GM23338 (cell line): ENCODE data around the gene HSPG2. TPM values are rescaled to one million over a fixed set of nuclear protein-coding genes. Genes with fewer than 3 reads are reported as not detected.

ENCODE experiments used
- ATAC-seq: fragments of 200-7000 bp; cut with Tn5 transposase; 3 replicates; pipeline ENCODE4 v1.9.1; 2020
- DNase-seq: peaks from one replicate; pipeline ENCODE4 v3.0.0-alpha.2; 2015; ENCODE audit warnings: low spot score
- H2AFZ ChIP-seq: fragments of 200-600 bp; sonication (generic); 2 replicates; pipeline ENCODE4 v1.8.0; 2016; ENCODE audit warnings: antibody characterized with exemption, mild to moderate bottlenecking, moderate library complexity
- H3F3A ChIP-seq: fragments of 200-600 bp; sonication (generic); replicated peaks from 2 replicates; pipeline ENCODE4 v1.8.0; 2017; ENCODE audit warnings: antibody characterized with exemption, mixed run types, low read depth
- H3K27ac ChIP-seq: fragments of 200-600 bp; sonication (generic); 2 replicates; pipeline ENCODE4 v1.6.1; 2016; ENCODE audit warnings: low read depth
- H3K27me3 ChIP-seq: fragments of 200-600 bp; sonication (generic); 2 replicates; pipeline ENCODE4 v1.8.0; 2016; ENCODE audit warnings: mild to moderate bottlenecking, mixed run types, moderate library complexity; ENCODE audit not compliant: insufficient read depth
- H3K36me3 ChIP-seq: fragments of 200-600 bp; sonication (generic); 2 replicates; pipeline ENCODE4 v1.8.0; 2016; ENCODE audit warnings: mild to moderate bottlenecking; ENCODE audit not compliant: insufficient read depth
- H3K4me1 ChIP-seq: fragments of 200-600 bp; sonication (generic); 2 replicates; pipeline ENCODE4 v1.8.0; 2016; ENCODE audit warnings: mild to moderate bottlenecking, moderate library complexity; ENCODE audit not compliant: insufficient read depth
- H3K4me2 ChIP-seq: fragments of 200-600 bp; sonication (generic); 2 replicates; pipeline ENCODE4 v1.7.1; 2017; ENCODE audit warnings: mixed run types
- H3K4me3 ChIP-seq: fragments of 200-600 bp; sonication (generic); 2 replicates; pipeline ENCODE4 v1.6.1; 2016; ENCODE audit warnings: mixed run types
- H3K79me2 ChIP-seq: fragments of 200-600 bp; sonication (generic); replicated peaks from 2 replicates; pipeline ENCODE4 v1.8.0; 2017; ENCODE audit warnings: mild to moderate bottlenecking; ENCODE audit not compliant: insufficient read depth
- H3K9me2 ChIP-seq: fragments of 200-600 bp; sonication (generic); 2 replicates; pipeline ENCODE4 v1.8.0; 2017; ENCODE audit not compliant: insufficient read depth
- H4K20me1 ChIP-seq: fragments of 200-600 bp; sonication (generic); replicated peaks from 2 replicates; pipeline ENCODE4 v1.8.0; 2017; ENCODE audit warnings: mild to moderate bottlenecking; ENCODE audit not compliant: insufficient read depth
- H3K27ac Mint-ChIP-seq: 2 replicates; pipeline ENCODE4 v1.8.0; 2020; ENCODE audit warnings: inconsistent platforms, mild to moderate bottlenecking, moderate library complexity, mixed read lengths
- H3K27me3 Mint-ChIP-seq: 3 replicates; pipeline ENCODE4 v1.8.0; 2022; ENCODE audit warnings: low read depth, mild to moderate bottlenecking, moderate library complexity, mixed read lengths, inconsistent platforms; ENCODE audit not compliant: insufficient read depth, poor library complexity
- H3K36me3 Mint-ChIP-seq: 3 replicates; pipeline ENCODE4 v1.8.0; 2021; ENCODE audit warnings: low read depth, mild to moderate bottlenecking, inconsistent platforms, moderate library complexity, mixed read lengths
- H3K4me1 Mint-ChIP-seq: 3 replicates; pipeline ENCODE4 v1.8.0; 2020; ENCODE audit warnings: mild to moderate bottlenecking, inconsistent platforms, mixed read lengths
- H3K4me3 Mint-ChIP-seq: 3 replicates; pipeline ENCODE4 v1.8.0; 2021; ENCODE audit warnings: moderate library complexity, mild to moderate bottlenecking, inconsistent platforms, mixed read lengths
- H3K9me3 Mint-ChIP-seq: 3 replicates; pipeline ENCODE4 v1.8.0; 2020; ENCODE audit warnings: moderate library complexity, mild to moderate bottlenecking, inconsistent platforms, mixed read lengths
- CREB1 ChIP-seq: fragments of 250-450 bp; sonication (Bioruptor Pico); IDR thresholded peaks from 2 replicates; pipeline ENCODE4 v1.5.0; 2020; ENCODE audit warnings: low read depth, mild to moderate bottlenecking, moderate library complexity
- CTCF ChIP-seq, 2 experiments: fragments of 200-600 bp in 1 of 2; sonication (generic) in 1 of 2; conservative IDR thresholded peaks; 2 replicates each; pipeline versions ENCODE4 v1.5.1 to v1.6.1; 2016 to 2017; ENCODE audit warnings: antibody characterized with exemption in 2 of 2, low read depth in 2 of 2, mild to moderate bottlenecking in 2 of 2, moderate library complexity in 1 of 2
- ETS1 ChIP-seq: IDR thresholded peaks from 2 replicates; pipeline ENCODE4 v1.6.1; 2016; ENCODE audit warnings: antibody characterized with exemption
- EZH2 ChIP-seq: fragments of 200-600 bp; sonication (generic); IDR thresholded peaks from one replicate; pipeline ENCODE4 v1.8.0; 2017; ENCODE audit warnings: antibody characterized with exemption, mild to moderate bottlenecking, low read depth; ENCODE audit not compliant: unreplicated experiment
- EZH2phosphoT487 ChIP-seq: fragments of 200-600 bp; sonication (generic); IDR thresholded peaks from one replicate; pipeline ENCODE4 v1.8.1; 2018; ENCODE audit warnings: antibody characterized with exemption; ENCODE audit not compliant: unreplicated experiment
- JUNB ChIP-seq: IDR thresholded peaks from one replicate; pipeline ENCODE4 v1.6.1; 2016; ENCODE audit warnings: antibody characterized with exemption; ENCODE audit not compliant: unreplicated experiment
- NANOG ChIP-seq: IDR thresholded peaks from 2 replicates; pipeline ENCODE4 v1.6.1; 2016; ENCODE audit warnings: antibody characterized with exemption, borderline replicate concordance
- POLR2AphosphoS5 ChIP-seq: IDR thresholded peaks from 2 replicates; pipeline ENCODE4 v1.6.1; 2016; ENCODE audit warnings: antibody characterized with exemption, low read depth
- REST ChIP-seq: IDR thresholded peaks from one replicate; pipeline ENCODE4 v1.6.1; 2018; ENCODE audit warnings: antibody characterized with exemption; ENCODE audit not compliant: unreplicated experiment
- STAT1 ChIP-seq: IDR thresholded peaks from one replicate; pipeline ENCODE4 v1.6.1; 2016; ENCODE audit warnings: antibody characterized with exemption; ENCODE audit not compliant: unreplicated experiment
- ZNF114 ChIP-seq: fragments of 250-450 bp; sonication (Bioruptor Pico); IDR thresholded peaks from 2 replicates; pipeline ENCODE4 v1.5.0; 2020; ENCODE audit warnings: mild to moderate bottlenecking, moderate library complexity
- ZNF331 ChIP-seq: fragments of 250-450 bp; sonication (Bioruptor Pico); IDR thresholded peaks from 2 replicates; pipeline ENCODE4 v1.5.0; 2020; ENCODE audit warnings: low read depth, mild to moderate bottlenecking, moderate library complexity
- ZNF462 ChIP-seq: fragments of 250-450 bp; sonication (Bioruptor Pico); IDR thresholded peaks from 2 replicates; pipeline ENCODE4 v1.5.0; 2020; ENCODE audit warnings: mild to moderate bottlenecking, moderate library complexity
- polyA plus RNA-seq: library from polyadenylated mRNA; unstranded; fragments of >200 nt; fragmentation: Nextera tagmentation; extraction: Ambion mirVana; gene quantifications from 2 replicates; pipeline ENCODE4 v1.2.1, GENCODE V29; 2016
- total RNA-seq: library from RNA; depleted of rRNA; stranded (reverse); fragments of >200 nt; shearing (Covaris generic); gene quantifications from 2 replicates; pipeline ENCODE4 v1.2.3, GENCODE V29; 2014

HSPG2 gene
- total and polyA plus RNA-seq, 2 experiments from 2014 or later: 14.9 to 70.8 TPM

GRCh38 chr1:21936366-21937031, 611 bp downstream of the HSPG2 start:
- peak overlapping the region; percentile 39; the same call in 1 of the 2 replicates for H3K27ac ChIP-seq
- no peaks in the 10 kb centered on the region for H3K36me3 ChIP-seq
- no peak overlapping the region for H2AFZ ChIP-seq
- no peaks in the 10 kb centered on the region for H3K27me3 ChIP-seq
- H3K4me3 ChIP-seq: peak overlapping the region; percentile 79
- H3K4me1 Mint-ChIP-seq: peaks cover 52% of the 10 kb centered on the region
- H3K4me2 ChIP-seq: peak overlapping the region; percentile 91
- H3K9me2 ChIP-seq: no peaks in the 10 kb centered on the region
- H3K79me2 ChIP-seq: peaks cover 42% of the 10 kb centered on the region
- H3K27me3 Mint-ChIP-seq: peaks cover 21% of the 10 kb centered on the region
- DNase-seq (no peak), ATAC-seq (peak; percentile 5)
- peaks cover 28% of the 10 kb centered on the region for H3K4me1 ChIP-seq
- H3K36me3 Mint-ChIP-seq: no peaks in the 10 kb centered on the region
- TF ChIP-seq EZH2: no peak
- TF ChIP-seq ZNF331 (CRISPR knock-in tag): no peak
- TF ChIP-seq CREB1 (CRISPR knock-in tag): no peak
- TF ChIP-seq REST: no peak
- no peak for TF ChIP-seq ETS1
- TF ChIP-seq ZNF114 (CRISPR knock-in tag): no peak
- no peak for TF ChIP-seq STAT1
- TF ChIP-seq JUNB: no peak
- TF ChIP-seq POLR2AphosphoS5: no peak
- TF ChIP-seq EZH2phosphoT487: no peak
- TF ChIP-seq CTCF (conservative IDR thresholded peaks at IDR 0.05; ENCODE audit: low read depth in 2 of 2): no peak
- TF ChIP-seq NANOG: no peak
- TF ChIP-seq ZNF462 (CRISPR knock-in tag): no peak
- no peaks in the 10 kb centered on the region for H3K9me3 Mint-ChIP-seq
- peak overlapping the region; percentile 79 for H3K4me3 Mint-ChIP-seq
- peaks cover 5% of the 10 kb centered on the region; the same call in 1 of the 2 replicates for H3F3A ChIP-seq
- 0 out of 2 replicates have a peak overlapping the region, but pooled peaks have one; percentile 7 for H3K27ac Mint-ChIP-seq
- H4K20me1 ChIP-seq: peaks cover 4% of the 10 kb centered on the region
